ENCODE measurements around the gene MACROD1. TPM values are rescaled to one million over a fixed set of nuclear protein-coding genes. Genes with fewer than 3 reads are reported as not detected.

The MACROD1 gene
- total and polyA plus RNA-seq, 2 experiments from 2014 or later = 21.2 to 29.8 TPM

DNA sequence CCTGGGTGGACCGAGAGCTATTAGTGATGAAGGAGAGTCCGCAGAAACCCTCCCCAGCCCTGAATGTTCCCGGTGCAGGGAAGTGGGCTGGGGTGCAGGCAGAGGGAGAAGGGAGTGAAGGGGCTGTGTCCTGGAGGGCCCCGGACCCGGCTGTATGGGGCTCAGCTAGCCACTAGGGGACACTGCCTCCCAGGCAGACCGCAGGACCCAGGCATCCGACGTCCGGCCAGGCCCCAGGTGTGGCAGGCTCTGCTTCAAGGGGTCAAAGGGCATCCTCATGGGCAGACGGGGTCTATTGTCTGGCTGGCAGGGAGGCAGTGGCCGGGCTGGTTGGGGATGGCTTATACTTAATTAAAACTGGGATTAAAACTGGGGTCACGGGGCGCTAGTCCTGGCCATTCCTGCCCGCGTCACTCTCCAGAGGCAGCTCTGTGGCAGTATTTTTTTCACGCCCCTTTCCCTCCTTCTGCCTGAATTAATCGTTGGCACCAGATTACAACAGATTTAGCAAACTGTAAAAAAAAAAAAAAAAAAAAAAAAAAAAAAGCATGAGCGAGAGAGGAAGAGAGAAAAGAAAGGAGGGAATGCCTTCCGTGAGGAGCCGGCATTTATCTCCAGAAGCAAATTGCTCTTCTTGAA, 125.1 kb downstream of the MACROD1 start:
- no peaks in the 10 kb centered on the region for H4K20me1 ChIP-seq (ENCODE audit: insufficient read depth, poor library complexity, severe bottlenecking)
- H3K36me3 ChIP-seq (replicated peaks; ENCODE audit: insufficient read depth, low read depth) = no peaks in the 10 kb centered on the region
- TF ChIP-seq, protein P1, sequence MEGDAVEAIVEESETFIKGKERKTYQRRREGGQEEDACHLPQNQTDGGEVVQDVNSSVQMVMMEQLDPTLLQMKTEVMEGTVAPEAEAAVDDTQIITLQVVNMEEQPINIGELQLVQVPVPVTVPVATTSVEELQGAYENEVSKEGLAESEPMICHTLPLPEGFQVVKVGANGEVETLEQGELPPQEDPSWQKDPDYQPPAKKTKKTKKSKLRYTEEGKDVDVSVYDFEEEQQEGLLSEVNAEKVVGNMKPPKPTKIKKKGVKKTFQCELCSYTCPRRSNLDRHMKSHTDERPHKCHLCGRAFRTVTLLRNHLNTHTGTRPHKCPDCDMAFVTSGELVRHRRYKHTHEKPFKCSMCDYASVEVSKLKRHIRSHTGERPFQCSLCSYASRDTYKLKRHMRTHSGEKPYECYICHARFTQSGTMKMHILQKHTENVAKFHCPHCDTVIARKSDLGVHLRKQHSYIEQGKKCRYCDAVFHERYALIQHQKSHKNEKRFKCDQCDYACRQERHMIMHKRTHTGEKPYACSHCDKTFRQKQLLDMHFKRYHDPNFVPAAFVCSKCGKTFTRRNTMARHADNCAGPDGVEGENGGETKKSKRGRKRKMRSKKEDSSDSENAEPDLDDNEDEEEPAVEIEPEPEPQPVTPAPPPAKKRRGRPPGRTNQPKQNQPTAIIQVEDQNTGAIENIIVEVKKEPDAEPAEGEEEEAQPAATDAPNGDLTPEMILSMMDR (IDR thresholded peaks at IDR 0.05; ENCODE audit: poor library complexity) = peak; percentile 53
- no peak for TF ChIP-seq EZH2phosphoT487 (IDR thresholded peaks at IDR 0.05; ENCODE audit: low read depth, severe bottlenecking, unreplicated experiment)
- no peaks in the 10 kb centered on the region for H3K9me2 ChIP-seq (replicated peaks; ENCODE audit: insufficient read depth)
- DNase-seq (ENCODE audit: low spot score) = peak; percentile 50
- H3K4me3 ChIP-seq = no peak overlapping the region
- H3K4me2 ChIP-seq = no peak overlapping the region
- 63% methylated on average over 18 of the region's 20 CpGs for WGBS (ENCODE audit: low lambda C conversion rate, missing lambda C conversion rate)
- peaks cover 17% of the 10 kb centered on the region for H3K27me3 ChIP-seq
- H3K9me3 ChIP-seq (ENCODE audit: low read depth) = no peaks in the 10 kb centered on the region
- H3K79me2 ChIP-seq = no peaks in the 10 kb centered on the region
- H2AFZ ChIP-seq = no peak overlapping the region
- no peak overlapping the region for H3K27ac ChIP-seq
- H3K4me1 ChIP-seq (ENCODE audit: insufficient read depth) = peaks cover 7% of the 10 kb centered on the region

DNA sequence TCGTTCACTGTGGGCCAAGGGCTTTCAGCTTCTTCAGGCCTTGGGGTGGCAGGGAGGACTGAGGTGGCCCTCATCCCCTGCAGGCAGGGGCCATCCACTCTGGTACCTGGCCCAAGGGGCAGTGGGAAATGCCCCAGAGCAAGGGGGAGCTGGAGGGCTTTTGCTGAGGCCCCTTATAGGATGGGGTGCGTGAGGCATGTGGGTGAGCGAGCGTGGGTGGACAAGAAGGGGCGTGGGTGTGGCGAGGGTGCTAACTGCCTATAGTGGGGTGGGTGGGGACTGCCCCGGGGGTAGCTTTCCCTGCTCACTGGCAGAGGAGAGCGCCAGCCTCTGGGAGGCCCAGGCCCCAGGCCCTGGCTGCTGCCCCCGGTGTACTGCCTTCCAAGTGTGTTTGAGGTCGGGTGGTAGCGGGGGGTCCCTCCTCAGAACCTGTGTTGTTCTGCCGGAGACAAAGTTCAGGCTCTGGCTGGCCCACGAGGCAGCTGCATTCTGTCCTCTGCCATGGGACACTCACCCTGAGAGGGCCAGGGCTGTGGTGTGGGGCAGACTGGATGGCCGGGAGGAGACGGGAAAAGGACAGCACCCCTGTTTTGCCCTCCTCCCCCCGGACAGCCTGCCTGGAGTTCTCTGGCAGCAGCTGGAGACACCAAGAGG, 126.8 kb downstream of the MACROD1 start:
- Histone ChIP-seq H4K20me1 (ENCODE audit: insufficient read depth, poor library complexity, severe bottlenecking) (no peaks in the 10 kb centered on the region), H3K9me2 (replicated peaks; ENCODE audit: insufficient read depth) (no peaks in the 10 kb centered on the region), H2AFZ (no peak overlapping the region), H3K4me3 (no peak overlapping the region), H3K4me2 (no peak overlapping the region), H3K36me3 (replicated peaks; ENCODE audit: insufficient read depth, low read depth) (no peaks in the 10 kb centered on the region), H3K79me2 (no peaks in the 10 kb centered on the region), H3K27ac (no peak overlapping the region), H3K4me1 (ENCODE audit: insufficient read depth) (peaks cover 10% of the 10 kb centered on the region), H3K27me3 (peaks cover 29% of the 10 kb centered on the region), H3K9me3 (ENCODE audit: low read depth) (no peaks in the 10 kb centered on the region)
- 91% methylated on average over 11 of the region's 16 CpGs for WGBS (ENCODE audit: low lambda C conversion rate, missing lambda C conversion rate)
- no peak for DNase-seq (ENCODE audit: low spot score)
- no peak for TF ChIP-seq EZH2 (IDR thresholded peaks at IDR 0.05; ENCODE audit: borderline replicate concordance)
- TF ChIP-seq, protein P1 (IDR thresholded peaks at IDR 0.05; ENCODE audit: poor library complexity) = no peak
- TF ChIP-seq EZH2phosphoT487 (IDR thresholded peaks at IDR 0.05; ENCODE audit: low read depth, severe bottlenecking, unreplicated experiment) = no peak

DNA sequence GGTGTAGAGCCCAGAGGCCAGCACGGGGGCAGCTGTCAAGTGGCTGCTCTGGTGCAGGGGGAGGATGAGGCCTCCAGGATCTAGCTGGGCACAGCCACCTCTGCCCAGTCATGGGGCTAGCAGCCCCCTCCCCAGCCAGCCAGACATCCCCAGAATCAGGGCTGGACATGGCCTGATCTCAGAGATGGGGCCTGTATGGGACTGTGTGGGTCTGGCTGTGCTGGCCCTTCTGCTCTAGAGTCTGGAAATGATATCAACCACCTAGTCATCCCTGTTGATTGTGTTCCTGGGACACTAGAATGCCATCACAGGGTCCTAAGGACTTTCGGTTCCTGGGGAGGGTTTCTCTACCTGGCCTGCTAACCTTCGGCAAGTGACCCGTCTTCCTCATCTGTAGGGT, 127.4 kb downstream of the MACROD1 start:
- H3K27me3 ChIP-seq = peaks cover 34% of the 10 kb centered on the region
- H3K4me2 ChIP-seq = no peak overlapping the region
- no peaks in the 10 kb centered on the region for H3K79me2 ChIP-seq
- H3K9me2 ChIP-seq (replicated peaks; ENCODE audit: insufficient read depth) = no peaks in the 10 kb centered on the region
- H3K4me1 ChIP-seq (ENCODE audit: insufficient read depth) = peaks cover 10% of the 10 kb centered on the region
- DNase-seq (ENCODE audit: low spot score) = no peak
- H3K9me3 ChIP-seq (ENCODE audit: low read depth) = no peaks in the 10 kb centered on the region
- TF ChIP-seq EZH2 (IDR thresholded peaks at IDR 0.05; ENCODE audit: borderline replicate concordance) = no peak
- TF ChIP-seq, protein P1 (IDR thresholded peaks at IDR 0.05; ENCODE audit: poor library complexity) = no peak
- no peak for TF ChIP-seq EZH2phosphoT487 (IDR thresholded peaks at IDR 0.05; ENCODE audit: low read depth, severe bottlenecking, unreplicated experiment)
- no peaks in the 10 kb centered on the region for H3K36me3 ChIP-seq (replicated peaks; ENCODE audit: insufficient read depth, low read depth)
- no peak overlapping the region for H2AFZ ChIP-seq
- no peak overlapping the region for H3K27ac ChIP-seq
- 94% methylated on average over 4 of the region's 4 CpGs for WGBS (ENCODE audit: low lambda C conversion rate, missing lambda C conversion rate)
- H3K4me3 ChIP-seq = no peak overlapping the region
- H4K20me1 ChIP-seq (ENCODE audit: insufficient read depth, poor library complexity, severe bottlenecking) = no peaks in the 10 kb centered on the region

All from hepatocyte (in vitro differentiated cells).